Fibroblast of skin of right biceps (primary cell): ENCODE measurements around the gene PSMC3IP.

Experiments used
- DNase-seq: peaks from one replicate; pipeline ENCODE4 v3.0.0-alpha.2; 2013

PSMC3IP gene

GRCh38 chr17:42537156-42537805 is 40.2 kb downstream of the PSMC3IP start:
- DNase-seq = no peak

- peak; percentile 78 for DNase-seq
These were observed 41.0 kb downstream of the PSMC3IP start for GRCh38 chr17:42536372-42537155.

- peak; percentile 89 for DNase-seq
These were observed 41.5 kb downstream of the PSMC3IP start, which contains the start of gene NAGLU for GRCh38 chr17:42536048-42536371. NAGLU (plus strand) TSS chr17:42536241; CDS start chr17:42536273, 32 bp downstream.

GRCh38 chr17:42535155-42536047 is 42.1 kb downstream of the PSMC3IP start:
- DNase-seq = no peak

- peak; percentile 60 for DNase-seq
These were observed 45.8 kb downstream of the PSMC3IP start for GRCh38 chr17:42531455-42532354.

- DNase-seq = no peak
These were observed 46.5 kb downstream of the PSMC3IP start for GRCh38 chr17:42530952-42531454.

- no peak for DNase-seq
These were observed 48.5 kb downstream of the PSMC3IP start for GRCh38 chr17:42529061-42529460.

- no peak for DNase-seq
These were observed 49.6 kb downstream of the PSMC3IP start for GRCh38 chr17:42527932-42528331.

GRCh38 chr17:42526031-42526444 is 51.5 kb downstream of the PSMC3IP start:
- peak; percentile 84 for DNase-seq

- peak; percentile 93 for DNase-seq
These were observed 52.3 kb downstream of the PSMC3IP start for GRCh38 chr17:42525221-42525620.

- DNase-seq = no peak
These were observed 54.7 kb downstream of the PSMC3IP start for GRCh38 chr17:42522798-42523278.
